HepG2 (cell line): Measurements from ENCODE around the gene FUT6. TPM values are rescaled to one million over a fixed set of nuclear protein-coding genes. Genes with fewer than 3 reads are reported as not detected.
A peak's percentile ranks its signal among the peaks of the same experiment; 100 is the strongest.

Source experiments
- ARID2 ChIP-seq: sonication (generic); formaldehyde crosslinking; IDR thresholded peaks from 2 replicates; pipeline ENCODE4 v1.8.1; 2022; ENCODE audit warnings: mild to moderate bottlenecking, missing genetic modification reagents, borderline replicate concordance
- CCDC6 ChIP-seq: sonication (generic); formaldehyde crosslinking; IDR thresholded peaks from 2 replicates; pipeline ENCODE4 v1.8.1; 2022; ENCODE audit warnings: mild to moderate bottlenecking, missing genetic modification reagents, moderate library complexity
- CENPBD1 ChIP-seq: sonication (generic); formaldehyde crosslinking; IDR thresholded peaks from 2 replicates; pipeline ENCODE4 v1.8.0; 2022; ENCODE audit warnings: missing genetic modification reagents, low read depth, mild to moderate bottlenecking, borderline replicate concordance
- DNMT1 ChIP-seq: sonication (generic); formaldehyde crosslinking; IDR thresholded peaks from 2 replicates; pipeline ENCODE4 v1.5.1; 2020; ENCODE audit warnings: mild to moderate bottlenecking, missing genetic modification reagents
- FLYWCH1 ChIP-seq: sonication (generic); formaldehyde crosslinking; IDR thresholded peaks from 2 replicates; pipeline ENCODE4 v1.8.1; 2023; ENCODE audit warnings: mild to moderate bottlenecking, missing genetic modification reagents
- FOXK1 ChIP-seq: sonication (generic); formaldehyde crosslinking; IDR thresholded peaks from 2 replicates; pipeline ENCODE4 v1.4.0; 2020; ENCODE audit warnings: low read depth, missing genetic modification reagents, borderline replicate concordance
- GTF2F1 ChIP-seq: fragments of 150-350 bp; IDR thresholded peaks from 2 replicates; pipeline ENCODE4 v1.6.1; 2014; ENCODE audit warnings: low read length
- HNF1B ChIP-seq: sonication (generic); formaldehyde crosslinking; IDR thresholded peaks from 2 replicates; pipeline ENCODE4 v1.5.1; 2020; ENCODE audit warnings: mild to moderate bottlenecking, moderate library complexity, missing genetic modification reagents
- KLF15 ChIP-seq: sonication (generic); formaldehyde crosslinking; IDR thresholded peaks from 2 replicates; pipeline ENCODE4 v1.8.1; 2023; ENCODE audit warnings: borderline replicate concordance, mild to moderate bottlenecking, inconsistent platforms, missing genetic modification reagents, mixed read lengths
- MAF1 ChIP-seq: sonication (generic); formaldehyde crosslinking; IDR thresholded peaks from 2 replicates; pipeline ENCODE4 v1.5.0; 2020; ENCODE audit warnings: missing genetic modification reagents, borderline replicate concordance
- NONO ChIP-seq, 2 experiments: fragments of 450-650 bp in 1 of 2; sonication (generic) in 1 of 2; formaldehyde crosslinking in 1 of 2; IDR thresholded peaks in 1 of 2; conservative IDR thresholded peaks in 1 of 2; 2 replicates each; pipeline versions ENCODE4 v1.6.1 to v1.8.0; 2017 to 2022; ENCODE audit warnings: mild to moderate bottlenecking in 1 of 2, missing genetic modification reagents in 1 of 2, moderate library complexity in 1 of 2
- NR1H2 ChIP-seq: sonication (generic); formaldehyde crosslinking; IDR thresholded peaks from 2 replicates; pipeline ENCODE4 v1.8.1; 2022; ENCODE audit warnings: low read depth, missing genetic modification reagents, borderline replicate concordance
- RNF2 ChIP-seq: fragments of 450-650 bp; conservative IDR thresholded peaks from 2 replicates; pipeline ENCODE4 v1.6.1; 2016; ENCODE audit warnings: low read depth
- TBL1XR1 ChIP-seq: fragments of 150-350 bp; IDR thresholded peaks from 2 replicates; pipeline ENCODE4 v1.6.1; 2014; ENCODE audit warnings: borderline replicate concordance, low read length; ENCODE audit not compliant: partially characterized antibody
- TBX2 ChIP-seq: sonication (generic); formaldehyde crosslinking; IDR thresholded peaks from 2 replicates; pipeline ENCODE4 v1.5.0; 2020; ENCODE audit warnings: missing genetic modification reagents, mild to moderate bottlenecking, borderline replicate concordance
- THYN1 ChIP-seq: sonication (generic); formaldehyde crosslinking; IDR thresholded peaks from 2 replicates; pipeline ENCODE4 v1.8.1; 2023; ENCODE audit warnings: low read depth, mild to moderate bottlenecking, moderate library complexity, missing genetic modification reagents, borderline replicate concordance
- XRCC5 ChIP-seq: fragments of 200-400 bp; formaldehyde crosslinking; optimal IDR thresholded peaks from 2 replicates; pipeline ENCODE3; 2017; ENCODE audit warnings: mild to moderate bottlenecking, low read length
- ZNF101 ChIP-seq: sonication (generic); formaldehyde crosslinking; IDR thresholded peaks from 2 replicates; pipeline ENCODE4 v1.4.0; 2020; ENCODE audit warnings: mild to moderate bottlenecking, low read depth, missing genetic modification reagents, borderline replicate concordance
- ZNF460 ChIP-seq: sonication (generic); formaldehyde crosslinking; IDR thresholded peaks from 2 replicates; pipeline ENCODE4 v1.5.1; 2020; ENCODE audit warnings: missing genetic modification reagents, mild to moderate bottlenecking, borderline replicate concordance
- ZNF549 ChIP-seq: sonication (generic); formaldehyde crosslinking; IDR thresholded peaks from 2 replicates; pipeline ENCODE4 v1.5.0; 2020; ENCODE audit warnings: missing genetic modification reagents
- ZNF737 ChIP-seq: sonication (generic); formaldehyde crosslinking; IDR thresholded peaks from 2 replicates; pipeline ENCODE4 v1.5.0; 2020; ENCODE audit warnings: missing genetic modification reagents, mild to moderate bottlenecking, borderline replicate concordance
- ZNF775 ChIP-seq: sonication (generic); formaldehyde crosslinking; IDR thresholded peaks from 2 replicates; pipeline ENCODE4 v1.4.0; 2020; ENCODE audit warnings: missing genetic modification reagents, mild to moderate bottlenecking, moderate library complexity, borderline replicate concordance
- ZNF891 ChIP-seq: sonication (generic); formaldehyde crosslinking; IDR thresholded peaks from 2 replicates; pipeline ENCODE4 v1.5.0; 2020; ENCODE audit warnings: mild to moderate bottlenecking, missing genetic modification reagents
- ZSCAN12 ChIP-seq: sonication (generic); formaldehyde crosslinking; IDR thresholded peaks from 2 replicates; pipeline ENCODE4 v1.9.0; 2021; ENCODE audit warnings: mild to moderate bottlenecking, missing genetic modification reagents
- ZSCAN5A ChIP-seq: sonication (generic); formaldehyde crosslinking; IDR thresholded peaks from 2 replicates; pipeline ENCODE4 v1.8.0; 2022; ENCODE audit warnings: mild to moderate bottlenecking, missing genetic modification reagents, borderline replicate concordance
- polyA plus RNA-seq, 8 experiments: library from polyadenylated mRNA; depleted of rRNA in 3 of 8; stranded (reverse) in 7 of 8; unstranded in 1 of 8; fragments of >200 nt; fragmentation: Illumina TruSeq in 4 of 8; extraction: Trizol in 4 of 8; gene quantifications; 2 replicates each; pipeline versions ENCODE4 v1.2.1 to v1.2.3, GENCODE V29; 2011 to 2016; ENCODE audit warnings: low read depth in 4 of 8, missing spikeins in 1 of 8, mixed read lengths in 1 of 8; ENCODE audit not compliant: insufficient read depth in 1 of 8
- total RNA-seq, 5 experiments: library from RNA; depleted of rRNA; stranded (reverse); fragments of >200 nt; fragmentation: Illumina TruSeq; extraction: Trizol; gene quantifications; 2 replicates each; pipeline ENCODE4 v1.2.3, GENCODE V29; 2016; ENCODE audit warnings: low read depth in 1 of 5

The FUT6 gene
- total and polyA plus RNA-seq, 2 of the 13 experiments (the other 11 are each of a cell fraction or from before 2014, with no cell fraction given): 8.2 to 27.7 TPM

- TF ChIP-seq HNF1B (CRISPR knock-in tag): peak; percentile 85
- TF ChIP-seq ZNF460: no peak; the same call in 1 of the 2 replicates
- no peak for TF ChIP-seq ZNF737 (CRISPR knock-in tag)
- TF ChIP-seq ZSCAN5A (CRISPR knock-in tag): peak; percentile 91; the same call in 1 of the 2 replicates
- no peak for TF ChIP-seq ZNF549 (CRISPR knock-in tag)
- no peak for TF ChIP-seq GTF2F1
- no peak for TF ChIP-seq ZNF775 (CRISPR knock-in tag)
- TF ChIP-seq NONO (IDR thresholded peaks at IDR 0.05): no peak
- TF ChIP-seq NONO (CRISPR knock-in tag; conservative IDR thresholded peaks at IDR 0.05): peak; percentile 93
- TF ChIP-seq ARID2 (CRISPR knock-in tag): no peak
- peak; percentile 92 for TF ChIP-seq DNMT1 (CRISPR knock-in tag)
- peak; percentile 71 for TF ChIP-seq RNF2
- TF ChIP-seq FOXK1 (CRISPR knock-in tag): no peak
- no peak for TF ChIP-seq MAF1 (CRISPR knock-in tag)
- peak; percentile 91 for TF ChIP-seq CCDC6
- peak; percentile 48 for TF ChIP-seq XRCC5
- TF ChIP-seq KLF15: 0 out of 2 replicates have a peak, but pooled peaks have one; percentile 19
- TF ChIP-seq THYN1 (CRISPR knock-in tag): no peak
- no peak; the same call in 1 of the 2 replicates for TF ChIP-seq CENPBD1
- no peak for TF ChIP-seq TBL1XR1
- peak; percentile 94 for TF ChIP-seq TBX2 (CRISPR knock-in tag)
- no peak for TF ChIP-seq ZNF101
- TF ChIP-seq NR1H2: no peak
- peak; percentile 93 for TF ChIP-seq ZNF891 (CRISPR knock-in tag)
- TF ChIP-seq ZSCAN12 (CRISPR knock-in tag): no peak
- 0 out of 2 replicates have a peak, but pooled peaks have one; percentile 66 for TF ChIP-seq FLYWCH1
Measured at GRCh38 chr19:5827891-5828660, 11.4 kb downstream of the FUT6 start (continued).
